SK-N-MC (cell line): ENCODE data around the gene SNX9.

Source experiments
- EZH2 ChIP-seq: fragments of 200-600 bp; sonication (generic); IDR thresholded peaks from one replicate; pipeline ENCODE4 v1.6.1; 2017; ENCODE audit warnings: antibody characterized with exemption
- POLR2AphosphoS5 ChIP-seq: IDR thresholded peaks from 2 replicates; pipeline ENCODE4 v1.6.1; 2012; ENCODE audit warnings: mild to moderate bottlenecking, low read depth, low read length, borderline replicate concordance

DNA sequence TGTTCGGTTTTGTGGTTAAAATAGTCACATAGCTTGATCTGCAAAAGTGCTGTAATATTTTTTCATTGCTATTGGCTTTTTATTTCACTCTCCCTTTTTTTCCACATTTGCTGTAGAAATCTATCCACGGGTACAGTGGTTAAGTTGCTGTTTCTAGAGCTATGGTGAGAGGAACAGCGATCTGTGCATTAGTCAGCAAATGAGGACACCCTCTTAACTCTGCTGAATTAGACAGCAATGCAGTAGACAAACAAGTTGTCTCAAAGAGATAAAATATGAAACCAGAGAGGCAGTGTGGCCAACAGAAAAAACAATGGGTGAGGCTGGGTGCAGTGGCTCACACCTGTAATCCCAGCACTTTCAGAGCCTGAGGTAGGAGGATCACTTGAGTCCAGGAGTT is 141.1 kb downstream of the SNX9 start:
- TF ChIP-seq EZH2 (no peak), POLR2AphosphoS5 (no peak)
